ENCODE results near the gene RUNDC3A.

Gene RUNDC3A

GRCh38 chr17:44284024-44284400, 24.4 kb upstream of the RUNDC3A start:
- no peak for DNase-seq

- no peak for DNase-seq
Observed at GRCh38 chr17:44287651-44288050, 20.8 kb upstream of the RUNDC3A start.

GRCh38 chr17:44293509-44294226, 14.7 kb upstream of the RUNDC3A start:
- no peak for DNase-seq

GRCh38 chr17:44297975-44298374, 10.4 kb upstream of the RUNDC3A start:
- DNase-seq = no peak

GRCh38 chr17:44304651-44305050, 3.8 kb upstream of the RUNDC3A start:
- DNase-seq = no peak

- DNase-seq = peak; percentile 79
Observed at GRCh38 chr17:44307387-44308186, 814 bp upstream of the RUNDC3A start.

GRCh38 chr17:44308865-44309264, 464 bp downstream of the RUNDC3A start:
- peak; percentile 28 for DNase-seq

GRCh38 chr17:44309472-44309871, 1.1 kb downstream of the RUNDC3A start:
- no peak for DNase-seq

GRCh38 chr17:44310188-44310587, 1.8 kb downstream of the RUNDC3A start:
- no peak for DNase-seq

- no peak for DNase-seq
Observed at GRCh38 chr17:44310609-44311376, 2.4 kb downstream of the RUNDC3A start.

GRCh38 chr17:44311562-44312181, 3.3 kb downstream of the RUNDC3A start:
- DNase-seq = no peak

GRCh38 chr17:44312396-44313104, 4.1 kb downstream of the RUNDC3A start:
- no peak for DNase-seq

- no peak for DNase-seq
Observed at GRCh38 chr17:44314031-44314430, 5.6 kb downstream of the RUNDC3A start.

- DNase-seq = no peak
Observed at GRCh38 chr17:44314524-44314868, 6.1 kb downstream of the RUNDC3A start.

GRCh38 chr17:44314869-44315661, 6.7 kb downstream of the RUNDC3A start:
- no peak for DNase-seq

- no peak for DNase-seq
Observed at GRCh38 chr17:44315760-44316731, 7.6 kb downstream of the RUNDC3A start.

GRCh38 chr17:44317545-44317944, 9.1 kb downstream of the RUNDC3A start:
- no peak for DNase-seq

GRCh38 chr17:44318077-44318892, 9.9 kb downstream of the RUNDC3A start:
- DNase-seq = no peak

- no peak for DNase-seq
Observed at GRCh38 chr17:44320066-44320465, 11.7 kb downstream of the RUNDC3A start.

All from midbrain (tissue), 1 donor.